HG02759 (cell line): Measurements from ENCODE around the gene SMPX.

Source experiments
- ATAC-seq: cut with Tn5 transposase; IDR thresholded peaks from one replicate; pipeline ENCODE4 v1.9.1; 2021; ENCODE audit warnings: mild to moderate bottlenecking, moderate library complexity; ENCODE audit not compliant: unreplicated experiment

SMPX gene

GRCh38 chrX:21658746-21659145 lies 99.2 kb downstream of the SMPX start:
- no peak for ATAC-seq

GRCh38 chrX:21658152-21658737 lies 99.7 kb downstream of the SMPX start, which contains the start of gene KLHL34:
TSS of gene KLHL34 (minus strand) at chrX:21658330. CDS start at chrX:21657788, 542 bp downstream.
- ATAC-seq, result no peak

GRCh38 chrX:21657318-21658151 lies 100.4 kb downstream of the SMPX start:
- no peak for ATAC-seq

- no peak for ATAC-seq
Observed at GRCh38 chrX:21656587-21657317, 101.2 kb downstream of the SMPX start.
